Fibroblast of lung (primary cell): ENCODE results near the gene LARP4B.

Experiments used
- EZH2 ChIP-seq: IDR thresholded peaks from 2 replicates; pipeline ENCODE4 v1.5.1; 2012; ENCODE audit warnings: low read length, control low read depth, mild to moderate bottlenecking; ENCODE audit errors: missing control alignments
- TF ChIP-seq, protein P1 (sequence below), 2 donors: IDR thresholded peaks in 1 of 2; conservative IDR thresholded peaks in 1 of 2; 1 replicate in 1 of 2; 2 replicates in 1 of 2; pipeline ENCODE4 v1.5.1; 2011 to 2012; ENCODE audit warnings: low read length in 2 of 2, control low read depth in 1 of 2, inconsistent platforms in 1 of 2, low read depth in 1 of 2, mild to moderate bottlenecking in 1 of 2

DNA sequence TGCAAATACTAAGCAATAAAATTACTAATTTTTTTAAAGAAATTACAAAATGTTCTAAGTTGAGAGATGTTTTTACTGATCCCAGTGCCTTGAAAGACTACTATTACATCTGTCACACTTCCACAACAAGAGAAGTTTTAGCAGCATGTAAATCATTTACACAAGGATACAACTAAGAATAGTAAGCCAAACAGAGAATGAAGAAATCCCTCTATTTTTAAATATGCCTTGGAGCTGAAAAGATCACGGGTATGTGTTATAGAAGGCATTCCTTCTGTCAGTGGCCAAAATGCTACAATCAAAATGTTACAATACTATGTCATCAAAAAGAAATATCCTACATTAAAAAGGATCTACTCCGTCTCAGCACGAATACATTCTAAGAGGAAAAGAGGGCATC, 52.6 kb downstream of the LARP4B start:
- TF ChIP-seq, protein P1, sequence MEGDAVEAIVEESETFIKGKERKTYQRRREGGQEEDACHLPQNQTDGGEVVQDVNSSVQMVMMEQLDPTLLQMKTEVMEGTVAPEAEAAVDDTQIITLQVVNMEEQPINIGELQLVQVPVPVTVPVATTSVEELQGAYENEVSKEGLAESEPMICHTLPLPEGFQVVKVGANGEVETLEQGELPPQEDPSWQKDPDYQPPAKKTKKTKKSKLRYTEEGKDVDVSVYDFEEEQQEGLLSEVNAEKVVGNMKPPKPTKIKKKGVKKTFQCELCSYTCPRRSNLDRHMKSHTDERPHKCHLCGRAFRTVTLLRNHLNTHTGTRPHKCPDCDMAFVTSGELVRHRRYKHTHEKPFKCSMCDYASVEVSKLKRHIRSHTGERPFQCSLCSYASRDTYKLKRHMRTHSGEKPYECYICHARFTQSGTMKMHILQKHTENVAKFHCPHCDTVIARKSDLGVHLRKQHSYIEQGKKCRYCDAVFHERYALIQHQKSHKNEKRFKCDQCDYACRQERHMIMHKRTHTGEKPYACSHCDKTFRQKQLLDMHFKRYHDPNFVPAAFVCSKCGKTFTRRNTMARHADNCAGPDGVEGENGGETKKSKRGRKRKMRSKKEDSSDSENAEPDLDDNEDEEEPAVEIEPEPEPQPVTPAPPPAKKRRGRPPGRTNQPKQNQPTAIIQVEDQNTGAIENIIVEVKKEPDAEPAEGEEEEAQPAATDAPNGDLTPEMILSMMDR (conservative IDR thresholded peaks at IDR 0.05 in 1 of 2, IDR thresholded peaks at IDR 0.05 in 1 of 2; ENCODE audit: low read depth in 1 of 2, low read length in 2 of 2) = no peak
- no peak for TF ChIP-seq EZH2
